GM12878 (cell line): ENCODE results near the gene JADE3. TPM values are rescaled to one million over a fixed set of nuclear protein-coding genes. Genes with fewer than 3 reads are reported as not detected.

ENCODE experiments used
- ATAC-seq: fragments of 200-7000 bp; cut with Tn5 transposase; 3 replicates; pipeline ENCODE4 v1.9.1; 2020; ENCODE audit warnings: mild to moderate bottlenecking, moderate library complexity
- BruUV-seq: library from RNA; stranded (reverse); fragments of 400-500 nt; replicated peaks from 2 replicates; lab custom pipeline; 2021; lab: Mats Ljungman, UMichigan
- CTCF ChIA-PET: fragments of 300-600 bp; sonication (Branson Sonifier 250); formaldehyde crosslinking; extraction: SDS; loops from one replicate; lab custom pipeline; 2021; ENCODE audit warnings: inconsistent platforms; lab: Yijun Ruan, JAX
- POLR2A ChIA-PET: fragments of 350-600 bp; formaldehyde crosslinking; extraction: SDS; loops from one replicate; lab custom pipeline; 2021; ENCODE audit warnings: inconsistent platforms; lab: Charles Lee
- RAD21 ChIA-PET: fragments of 300-600 bp; sonication (Branson Sonifier 250); formaldehyde crosslinking; loops from one replicate; lab custom pipeline; 2023; ENCODE audit warnings: antibody characterized with exemption; ENCODE audit not compliant: unreplicated experiment; lab: Charles Lee
- SMC1A ChIA-PET: fragments of 300-600 bp; sonication (Branson Sonifier 250); formaldehyde crosslinking; loops from one replicate; lab custom pipeline; 2023; ENCODE audit not compliant: unreplicated experiment, uncharacterized antibody; lab: Charles Lee
- DNase-seq: peaks from one replicate; pipeline ENCODE4 v3.0.0-alpha.2; 2011; ENCODE audit warnings: low read depth, low spot score
- FAIRE-seq: peaks from 3 replicates; lab custom pipeline; 2011; peaks lifted over from hg19 to GRCh38; lab: Jason Lieb, UNC
- H2AFZ ChIP-seq: 2 replicates; pipeline ENCODE4 v1.6.0; 2011; ENCODE audit warnings: low read depth, low read length, control low read depth; ENCODE audit not compliant: control insufficient read depth
- H3K27ac ChIP-seq: 2 replicates; pipeline ENCODE4 v1.5.1; 2011; ENCODE audit warnings: control low read depth; ENCODE audit not compliant: control insufficient read depth, insufficient read depth
- H3K27me3 ChIP-seq, 2 experiments: replicated peaks in 1 of 2; 2 replicates each; pipeline versions ENCODE4 v1.6.0 to v1.6.1; 2011; ENCODE audit warnings: low read length in 1 of 2; ENCODE audit not compliant: control insufficient read depth in 2 of 2, insufficient read depth in 2 of 2
- H3K36me3 ChIP-seq, 2 experiments: 2 replicates each; pipeline ENCODE4 v1.5.1; 2011; ENCODE audit warnings: low read length in 1 of 2; ENCODE audit not compliant: control insufficient read depth in 2 of 2, insufficient read depth in 2 of 2
- H3K4me1 ChIP-seq: 2 replicates; pipeline ENCODE4 v1.6.1; 2011; ENCODE audit warnings: mild to moderate bottlenecking, low read length, moderate library complexity, mixed read lengths; ENCODE audit not compliant: control insufficient read depth, insufficient read depth
- H3K4me2 ChIP-seq: 2 replicates; pipeline ENCODE4 v1.6.0; 2011; ENCODE audit warnings: control low read depth; ENCODE audit not compliant: control insufficient read depth, insufficient read depth
- H3K4me3 ChIP-seq: fragments of 200-600 bp; sonication (generic); 2 replicates; pipeline ENCODE4 v1.5.1; 2016
- H3K79me2 ChIP-seq: 2 replicates; pipeline ENCODE4 v1.6.0; 2011; ENCODE audit warnings: low read length; ENCODE audit not compliant: control insufficient read depth, insufficient read depth
- H3K9ac ChIP-seq: 2 replicates; pipeline ENCODE4 v1.8.0; 2011; ENCODE audit warnings: low read length, control low read depth, mixed read lengths; ENCODE audit not compliant: control insufficient read depth, insufficient read depth
- H3K9me3 ChIP-seq: replicated peaks from 3 replicates; pipeline ENCODE4 v1.5.1; 2011; ENCODE audit warnings: mild to moderate bottlenecking, low read length; ENCODE audit not compliant: control insufficient read depth, insufficient read depth
- H4K20me1 ChIP-seq: 2 replicates; pipeline ENCODE4 v1.6.0; 2011; ENCODE audit not compliant: control insufficient read depth, insufficient read depth
- CBX3 ChIP-seq: fragments of 200-600 bp; sonication (generic); IDR thresholded peaks from 2 replicates; pipeline ENCODE4 v1.6.1; 2016; ENCODE audit warnings: low read depth, borderline replicate concordance
- CREM ChIP-seq: IDR thresholded peaks from 2 replicates; pipeline ENCODE4 v1.6.1; 2014; ENCODE audit warnings: antibody characterized with exemption, low read depth
- EED ChIP-seq: sonication (generic); IDR thresholded peaks from 2 replicates; pipeline ENCODE4 v1.6.1; 2016; ENCODE audit warnings: antibody characterized with exemption, low read depth
- EGR1 ChIP-seq, 2 experiments: IDR thresholded peaks; 1 replicate in 1 of 2; 2 replicates in 1 of 2; pipeline ENCODE4 v1.6.1; 2011 to 2012; ENCODE audit warnings: low read depth in 2 of 2, low read length in 2 of 2, borderline replicate concordance in 1 of 2, mild to moderate bottlenecking in 1 of 2, moderate library complexity in 1 of 2
- GABPA ChIP-seq: IDR thresholded peaks from 2 replicates; pipeline ENCODE4 v1.6.1; 2014; ENCODE audit warnings: antibody characterized with exemption, low read depth, mild to moderate bottlenecking, inconsistent platforms
- HCFC1 ChIP-seq: fragments of 150-350 bp; IDR thresholded peaks from 2 replicates; pipeline ENCODE4 v1.6.1; 2014; ENCODE audit warnings: low read length
- MEF2B ChIP-seq: fragments of 450-650 bp; IDR thresholded peaks from 2 replicates; pipeline ENCODE4 v1.6.1; 2018; ENCODE audit warnings: mild to moderate bottlenecking, moderate library complexity; ENCODE audit not compliant: partially characterized antibody, poor library complexity, severe bottlenecking
- NR2F1 ChIP-seq: fragments of 450-650 bp; conservative IDR thresholded peaks from 2 replicates; pipeline ENCODE4 v1.6.1; 2017; ENCODE audit warnings: mild to moderate bottlenecking
- POU2F2 ChIP-seq: IDR thresholded peaks from 3 replicates; pipeline ENCODE4 v1.6.1; 2011; ENCODE audit warnings: low read depth, mild to moderate bottlenecking, low read length, borderline replicate concordance
- TARDBP ChIP-seq: IDR thresholded peaks from 2 replicates; pipeline ENCODE4 v1.6.1; 2016; ENCODE audit warnings: borderline replicate concordance
- ZNF217 ChIP-seq: fragments of 450-650 bp; IDR thresholded peaks from 2 replicates; pipeline ENCODE4 v1.6.1; 2017; ENCODE audit warnings: antibody characterized with exemption, mild to moderate bottlenecking
- ZZZ3 ChIP-seq: IDR thresholded peaks from 2 replicates; pipeline ENCODE4 v1.6.1; 2011; ENCODE audit warnings: low read depth; ENCODE audit not compliant: control insufficient read depth, insufficient read length
- WGBS: methylation state at CpG from one replicate; pipeline ENCODE4 v1.1.6; 2016; ENCODE audit warnings: low lambda C conversion rate; ENCODE audit not compliant: insufficient replicate concordance, insufficient coverage; ENCODE audit errors: missing lambda C conversion rate; 5-methylcytosine and 5-hydroxymethylcytosine counted together
- in situ Hi-C: fragments of 300-500 bp; cut with MboI; formaldehyde crosslinking; loops from 9 replicates; pipeline ENCODE4 v1.14.3; 2018; ENCODE audit warnings: mixed read lengths
- intact Hi-C: fragments of 100-400 bp; cut with micrococcal nuclease; formaldehyde crosslinking; loops from one replicate; pipeline ENCODE4 v1.14.2; 2022; ENCODE audit not compliant: unreplicated experiment
- polyA plus RNA-seq, 11 experiments: library from polyadenylated mRNA; depleted of rRNA in 4 of 11; unstranded in 6 of 11; stranded (reverse) in 5 of 11; fragments of >200 nt; fragmentation: Nextera tagmentation in 4 of 11; fragmentation: Illumina TruSeq in 1 of 11; extraction: Ambion mirVana in 4 of 11; extraction: Trizol in 1 of 11; gene quantifications; 1 replicate in 1 of 11; 2 replicates in 10 of 11; pipeline versions ENCODE4 v1.2.1 to v1.2.3, GENCODE V29; 2011 to 2016; ENCODE audit warnings: inconsistent platforms in 2 of 11, missing spikeins in 2 of 11, low read depth in 1 of 11
- total RNA-seq, 4 experiments: library from RNA; depleted of rRNA in 3 of 4; stranded (reverse); fragments of >200 nt in 3 of 4; fragmentation: Illumina TruSeq in 1 of 4; extraction: Trizol in 1 of 4; gene quantifications; 2 replicates each; pipeline versions ENCODE4 v1.2.1 to v1.2.3, GENCODE V29; 2013 to 2021
- TF ChIP-seq, protein P1 (sequence below): fragments of 450-650 bp; formaldehyde crosslinking; IDR thresholded peaks from 2 replicates; pipeline ENCODE4 v1.4.0; 2020; ENCODE audit warnings: mild to moderate bottlenecking, moderate library complexity

Gene JADE3
- total and polyA plus RNA-seq, 10 of the 15 experiments (the other 5 are each of a cell fraction or from before 2014, with no cell fraction given) = 0.06 to 13.0 (median 0.65) TPM

DNA sequence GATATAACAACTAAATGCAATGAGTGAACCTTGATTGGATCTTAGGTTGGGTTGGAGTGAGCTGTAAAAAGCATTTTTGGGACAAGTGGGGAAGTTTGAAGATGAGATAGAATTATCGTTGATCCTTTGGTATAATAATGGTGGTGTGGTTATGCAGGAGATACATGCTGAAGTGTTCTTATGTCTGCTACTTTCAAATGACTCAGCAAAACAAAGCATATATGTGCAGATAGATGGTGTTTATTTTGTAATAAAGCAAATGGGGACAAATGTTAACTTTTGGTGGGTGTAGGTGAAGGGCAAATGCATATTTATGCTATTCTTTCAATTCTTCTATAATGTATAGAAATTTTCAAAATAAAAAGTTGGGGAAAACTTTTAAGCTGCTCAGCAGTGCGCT is 49.1 kb upstream of the JADE3 start:
- no peak overlapping the region for H3K4me2 ChIP-seq
- H3K4me1 ChIP-seq = no peaks in the 10 kb centered on the region
- H3K36me3 ChIP-seq = peaks cover 0 to 2% of the 10 kb centered on the region in 2 experiments; a peak in 1 of 4 replicates
- H3K27ac ChIP-seq = no peak overlapping the region
- intact Hi-C loops (no loop called here), in situ Hi-C loops (no loop called here)
- ChIA-PET POLR2A (no interaction called here), CTCF (no interaction called here), SMC1A (no interaction called here), RAD21 (interaction anchor here (0.6 kb wide), 1 partner anchor 107 kb away, joined by 3 read pairs; no protein-coding TSS in a partner anchor)
- no peaks in the 10 kb centered on the region for H3K9me3 ChIP-seq
- no peak for ATAC-seq
- TF ChIP-seq ZZZ3 (no peak), EED (no peak), TARDBP (no peak), EGR1 (IDR thresholded peaks at IDR 0.05; ENCODE audit: borderline replicate concordance in 1 of 2, low read depth in 2 of 2, low read length in 2 of 2) (no peak), CREM (no peak), GABPA (no peak), CBX3 (no peak), HCFC1 (no peak), MEF2B (no peak), POU2F2 (no peak), NR2F1 (no peak), ZNF217 (no peak)
- TF ChIP-seq, protein P1, sequence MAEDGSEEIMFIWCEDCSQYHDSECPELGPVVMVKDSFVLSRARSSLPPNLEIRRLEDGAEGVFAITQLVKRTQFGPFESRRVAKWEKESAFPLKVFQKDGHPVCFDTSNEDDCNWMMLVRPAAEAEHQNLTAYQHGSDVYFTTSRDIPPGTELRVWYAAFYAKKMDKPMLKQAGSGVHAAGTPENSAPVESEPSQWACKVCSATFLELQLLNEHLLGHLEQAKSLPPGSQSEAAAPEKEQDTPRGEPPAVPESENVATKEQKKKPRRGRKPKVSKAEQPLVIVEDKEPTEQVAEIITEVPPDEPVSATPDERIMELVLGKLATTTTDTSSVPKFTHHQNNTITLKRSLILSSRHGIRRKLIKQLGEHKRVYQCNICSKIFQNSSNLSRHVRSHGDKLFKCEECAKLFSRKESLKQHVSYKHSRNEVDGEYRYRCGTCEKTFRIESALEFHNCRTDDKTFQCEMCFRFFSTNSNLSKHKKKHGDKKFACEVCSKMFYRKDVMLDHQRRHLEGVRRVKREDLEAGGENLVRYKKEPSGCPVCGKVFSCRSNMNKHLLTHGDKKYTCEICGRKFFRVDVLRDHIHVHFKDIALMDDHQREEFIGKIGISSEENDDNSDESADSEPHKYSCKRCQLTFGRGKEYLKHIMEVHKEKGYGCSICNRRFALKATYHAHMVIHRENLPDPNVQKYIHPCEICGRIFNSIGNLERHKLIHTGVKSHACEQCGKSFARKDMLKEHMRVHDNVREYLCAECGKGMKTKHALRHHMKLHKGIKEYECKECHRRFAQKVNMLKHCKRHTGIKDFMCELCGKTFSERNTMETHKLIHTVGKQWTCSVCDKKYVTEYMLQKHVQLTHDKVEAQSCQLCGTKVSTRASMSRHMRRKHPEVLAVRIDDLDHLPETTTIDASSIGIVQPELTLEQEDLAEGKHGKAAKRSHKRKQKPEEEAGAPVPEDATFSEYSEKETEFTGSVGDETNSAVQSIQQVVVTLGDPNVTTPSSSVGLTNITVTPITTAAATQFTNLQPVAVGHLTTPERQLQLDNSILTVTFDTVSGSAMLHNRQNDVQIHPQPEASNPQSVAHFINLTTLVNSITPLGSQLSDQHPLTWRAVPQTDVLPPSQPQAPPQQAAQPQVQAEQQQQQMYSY (CRISPR knock-in tag) = no peak
- no peaks in the 10 kb centered on the region for H3K79me2 ChIP-seq
- H4K20me1 ChIP-seq = no peaks in the 10 kb centered on the region
- DNase-seq = no peak
- no peak overlapping the region for H3K4me3 ChIP-seq
- H3K9ac ChIP-seq = no peak overlapping the region
- BruUV-seq = TSS peak; percentile 18
- FAIRE-seq = no peak
- H3K27me3 ChIP-seq = no peaks in the 10 kb centered on the region
- WGBS = 61% methylated on average over 2 of the region's 2 CpGs
- no peak overlapping the region for H2AFZ ChIP-seq
